Measurements from ENCODE around the gene RENBP. TPM values are rescaled to one million over a fixed set of nuclear protein-coding genes. Genes with fewer than 3 reads are reported as not detected.

RENBP gene
- total and polyA plus RNA-seq, 11 donors: 5.1 to 35.5 (median 9.9) TPM

GRCh38 chrX:153974726-153975286, 30.4 kb upstream of the RENBP start:
- intact Hi-C loops (cut with DNase I): loop anchor here in 2 of 10 donors (5.0 kb wide), 2 partner anchors 47 to 122 kb away; partner anchors contain the start of gene MECP2 (in 1 of the 2)
- Histone ChIP-seq H3K27ac (peak overlapping the region in 7 of 12 donors; percentile 94 to 100 (median 100)), H3K4me3 (no peak overlapping the region), H3K27me3 (peaks cover 0 to 13% (median 0%) of the 10 kb centered on the region in 9 donors), H3K36me3 (no peaks in the 10 kb centered on the region), H3K4me1 (peaks cover 0 to 26% (median 12%) of the 10 kb centered on the region in 12 donors), H3K9me3 (no peaks in the 10 kb centered on the region)
- TF ChIP-seq POLR2A (IDR thresholded peaks at IDR 0.05) (no peak), CTCF (IDR thresholded peaks at IDR 0.05) (no peak)
- ATAC-seq (no peak), DNase-seq (no peak)
- whole genome bisulfite sequencing, 4 donors: 78 to 92% (median 82%) methylated on average over 3 of the region's 3 CpGs

GRCh38 chrX:153974003-153974725, 29.7 kb upstream of the RENBP start:
- Histone ChIP-seq H3K9me3 (no peaks in the 10 kb centered on the region), H3K4me3 (peak overlapping the region in 4 of 12 donors; percentile 55 to 94 (median 91)), H3K36me3 (no peaks in the 10 kb centered on the region), H3K27ac (peak overlapping the region; percentile 34 to 100 (median 100)), H3K27me3 (peaks cover 0 to 13% (median 0%) of the 10 kb centered on the region in 9 donors), H3K4me1 (peaks cover 0 to 33% (median 16%) of the 10 kb centered on the region in 12 donors)
- intact Hi-C loops (cut with DNase I): loop anchor here in 2 of 10 donors (5.0 kb wide), 2 partner anchors 48 to 123 kb away; partner anchors contain the start of gene MECP2 (in 1 of the 2)
- DNase-seq (peak in 1 of 5 donors; percentile 41), ATAC-seq (no peak)
- 65 to 72% (median 69%) methylated on average over 13 to 14 of the region's 14 CpGs for WGBS, 4 donors
- TF ChIP-seq CTCF (IDR thresholded peaks at IDR 0.05) (no peak), POLR2A (IDR thresholded peaks at IDR 0.05) (no peak)

DNA sequence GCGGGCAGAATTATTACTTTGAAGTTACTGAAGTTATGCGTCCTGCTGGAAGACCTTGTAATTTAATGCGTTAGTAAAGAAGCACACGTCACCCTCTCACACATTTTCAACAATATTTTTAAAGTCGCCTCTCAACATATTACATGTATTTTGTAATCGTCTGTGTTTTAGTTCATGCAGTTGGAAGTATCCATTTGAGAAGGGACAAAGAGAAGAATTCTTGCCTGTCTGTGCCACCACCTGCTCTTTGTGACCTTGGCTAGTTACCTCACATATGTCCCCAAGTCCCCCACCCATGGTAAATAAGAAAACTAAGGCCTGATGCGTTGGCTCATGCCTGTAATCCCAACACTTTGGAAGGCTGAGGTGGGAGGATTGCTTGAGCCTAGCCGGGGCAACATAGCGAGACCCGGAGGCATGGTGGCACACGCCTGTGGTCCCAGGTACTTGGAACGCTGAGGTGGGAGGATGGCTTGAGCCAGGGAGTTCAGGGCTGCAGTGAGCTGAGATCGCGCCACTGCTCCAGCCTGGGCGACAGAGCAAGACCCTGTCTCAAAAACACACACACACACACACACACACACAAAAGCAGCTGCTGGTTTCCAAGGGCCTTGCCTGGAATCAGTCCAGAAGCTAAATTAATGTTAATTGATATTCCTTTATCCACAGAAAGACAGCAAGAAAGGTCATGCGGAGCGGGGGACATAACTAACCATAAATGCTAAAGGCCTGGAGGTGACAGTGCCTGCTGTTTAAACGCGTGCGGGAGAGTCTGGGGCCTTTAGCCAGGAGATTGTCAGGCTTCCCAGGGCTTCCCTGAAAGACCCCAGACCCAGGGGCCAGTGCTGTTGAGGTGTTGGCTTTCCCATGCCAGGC, 28.9 kb upstream of the RENBP start:
- peak overlapping the region; percentile 94 to 100 (median 100) for H3K27ac ChIP-seq
- 28 to 55% (median 43%) methylated on average over 20 of the region's 20 CpGs for WGBS, 4 donors
- intact Hi-C loops (cut with DNase I): loop anchor here in 2 of 10 donors (5.0 kb wide), 2 partner anchors 49 to 124 kb away; partner anchors contain the start of gene MECP2 (in 1 of the 2)
- DNase-seq: no peak
- peaks cover 0 to 13% (median 0%) of the 10 kb centered on the region in 9 donors for H3K27me3 ChIP-seq
- TF ChIP-seq CTCF (IDR thresholded peaks at IDR 0.05) (no peak), POLR2A (IDR thresholded peaks at IDR 0.05) (no peak)
- no peaks in the 10 kb centered on the region for H3K36me3 ChIP-seq
- no peaks in the 10 kb centered on the region for H3K9me3 ChIP-seq
- no peak for ATAC-seq
- peak overlapping the region; percentile 3 to 95 (median 90) for H3K4me3 ChIP-seq
- H3K4me1 ChIP-seq: peaks cover 0 to 41% (median 24%) of the 10 kb centered on the region in 12 donors
